HL-60/S4 treated with retinoic acid at 250 ng/mL for 4 days and 3 days (cell line): ENCODE results near the gene GNB5.

ENCODE experiments used
- in situ Hi-C: fragments of 300-500 bp; cut with MboI; formaldehyde crosslinking; loops from 2 replicates; pipeline ENCODE4 v1.7.0; 2022; ENCODE audit warnings: low sequenced_read_pairs

Gene GNB5

GRCh38 chr15:52068004-52068615 lies 123.1 kb downstream of the GNB5 start:
- in situ Hi-C loops: no loop called here

GRCh38 chr15:52067545-52067926 lies 123.7 kb downstream of the GNB5 start:
- in situ Hi-C loops: no loop called here

- in situ Hi-C loops: no loop called here
Observed at GRCh38 chr15:52066842-52067544, 124.2 kb downstream of the GNB5 start.
